Hepatocyte (in vitro differentiated cells): ENCODE results near the gene SMIM10. TPM values are rescaled to one million over a fixed set of nuclear protein-coding genes. Genes with fewer than 3 reads are reported as not detected.

Experiments used
- DNase-seq: peaks from one replicate; pipeline ENCODE4 v3.0.0-alpha.2; 2016; ENCODE audit warnings: low spot score
- H2AFZ ChIP-seq: fragments of 200-600 bp; sonication (generic); 2 replicates; pipeline ENCODE4 v1.6.0; 2016; ENCODE audit warnings: antibody characterized with exemption, mild to moderate bottlenecking
- H3K27ac ChIP-seq: fragments of 200-600 bp; sonication (generic); 2 replicates; pipeline ENCODE4 v1.5.1; 2016; ENCODE audit warnings: mild to moderate bottlenecking
- H3K27me3 ChIP-seq: fragments of 200-600 bp; sonication (generic); 2 replicates; pipeline ENCODE4 v1.6.1; 2016
- H3K36me3 ChIP-seq: fragments of 200-600 bp; sonication (generic); replicated peaks from 2 replicates; pipeline ENCODE4 v1.5.1; 2016; ENCODE audit warnings: low read depth; ENCODE audit not compliant: insufficient read depth
- H3K4me1 ChIP-seq: fragments of 200-600 bp; sonication (generic); 2 replicates; pipeline ENCODE4 v1.5.1; 2016; ENCODE audit warnings: mild to moderate bottlenecking, moderate library complexity; ENCODE audit not compliant: insufficient read depth
- H3K4me2 ChIP-seq: fragments of 200-600 bp; sonication (generic); 2 replicates; pipeline ENCODE4 v1.6.0; 2016
- H3K4me3 ChIP-seq: fragments of 200-600 bp; sonication (generic); 2 replicates; pipeline ENCODE4 v1.5.1; 2016; ENCODE audit warnings: mild to moderate bottlenecking
- H3K79me2 ChIP-seq: fragments of 200-600 bp; sonication (generic); 2 replicates; pipeline ENCODE4 v1.6.0; 2017; ENCODE audit warnings: mild to moderate bottlenecking
- H3K9me2 ChIP-seq: fragments of 200-600 bp; sonication (generic); replicated peaks from 2 replicates; pipeline ENCODE4 v1.6.0; 2017; ENCODE audit warnings: mild to moderate bottlenecking; ENCODE audit not compliant: insufficient read depth
- H3K9me3 ChIP-seq: fragments of 200-600 bp; sonication (generic); 2 replicates; pipeline ENCODE4 v1.5.1; 2016; ENCODE audit warnings: low read depth, mild to moderate bottlenecking
- H4K20me1 ChIP-seq: fragments of 200-600 bp; sonication (generic); 2 replicates; pipeline ENCODE4 v1.6.0; 2016; ENCODE audit warnings: mild to moderate bottlenecking; ENCODE audit not compliant: insufficient read depth, poor library complexity, severe bottlenecking
- CTCF ChIP-seq: fragments of 200-600 bp; sonication (generic); IDR thresholded peaks from 2 replicates; pipeline ENCODE4 v1.5.1; 2016; ENCODE audit warnings: antibody characterized with exemption, mild to moderate bottlenecking; ENCODE audit not compliant: poor library complexity
- EZH2 ChIP-seq: fragments of 200-600 bp; sonication (generic); IDR thresholded peaks from 2 replicates; pipeline ENCODE4 v1.6.1; 2016; ENCODE audit warnings: antibody characterized with exemption, mild to moderate bottlenecking, borderline replicate concordance
- EZH2phosphoT487 ChIP-seq: fragments of 200-600 bp; sonication (generic); IDR thresholded peaks from one replicate; pipeline ENCODE4 v1.6.1; 2018; ENCODE audit warnings: antibody characterized with exemption, mild to moderate bottlenecking, low read depth, moderate library complexity; ENCODE audit not compliant: unreplicated experiment, severe bottlenecking
- WGBS: methylation state at CpG from one replicate; pipeline ENCODE4 v1.1.6; 2016; ENCODE audit warnings: low lambda C conversion rate; ENCODE audit errors: missing lambda C conversion rate; 5-methylcytosine and 5-hydroxymethylcytosine counted together
- polyA plus RNA-seq: library from polyadenylated mRNA; unstranded; fragments of >200 nt; fragmentation: Nextera tagmentation; extraction: Ambion mirVana; gene quantifications from 2 replicates; pipeline ENCODE4 v1.2.1, GENCODE V29; 2016
- total RNA-seq: library from RNA; depleted of rRNA; stranded (reverse); fragments of >200 nt; gene quantifications from 2 replicates; pipeline ENCODE4 v1.2.3, GENCODE V29; 2014

The SMIM10 gene
- total and polyA plus RNA-seq, 2 experiments from 2014 or later: 2.6 to 4.4 TPM

GRCh38 chrX:134985479-134985878 lies 5.3 kb upstream of the SMIM10 start:
- 70% methylated on average over 4 of the region's 4 CpGs for WGBS
- Histone ChIP-seq H3K4me2 (no peak overlapping the region), H3K4me1 (no peaks in the 10 kb centered on the region), H3K27ac (no peak overlapping the region), H3K4me3 (no peak overlapping the region), H3K27me3 (no peaks in the 10 kb centered on the region), H3K9me2 (no peaks in the 10 kb centered on the region), H2AFZ (no peak overlapping the region), H3K36me3 (no peaks in the 10 kb centered on the region), H4K20me1 (no peaks in the 10 kb centered on the region), H3K9me3 (no peaks in the 10 kb centered on the region), H3K79me2 (no peaks in the 10 kb centered on the region)
- no peak for DNase-seq
- no peak for TF ChIP-seq CTCF
- TF ChIP-seq EZH2: no peak
- TF ChIP-seq EZH2phosphoT487: no peak

GRCh38 chrX:134990475-134990800 lies 353 bp upstream of the SMIM10 start:
- peak overlapping the region; percentile 32 for H3K27ac ChIP-seq
- no peaks in the 10 kb centered on the region for H3K36me3 ChIP-seq
- H3K4me1 ChIP-seq: no peaks in the 10 kb centered on the region
- H3K9me3 ChIP-seq: no peaks in the 10 kb centered on the region
- no peak overlapping the region for H3K4me3 ChIP-seq
- H2AFZ ChIP-seq: peak overlapping the region; percentile 35
- peak overlapping the region; percentile 73 for H3K4me2 ChIP-seq
- H4K20me1 ChIP-seq: no peaks in the 10 kb centered on the region
- no peaks in the 10 kb centered on the region for H3K79me2 ChIP-seq
- no peaks in the 10 kb centered on the region for H3K27me3 ChIP-seq
- TF ChIP-seq EZH2phosphoT487: no peak
- TF ChIP-seq EZH2: no peak
- no peak for TF ChIP-seq CTCF
- 58% methylated on average over 4 of the region's 4 CpGs for WGBS
- no peak for DNase-seq
- H3K9me2 ChIP-seq: no peaks in the 10 kb centered on the region

GRCh38 chrX:134997646-134998045 lies 6.9 kb downstream of the SMIM10 start:
- Histone ChIP-seq H3K36me3 (no peaks in the 10 kb centered on the region), H4K20me1 (no peaks in the 10 kb centered on the region), H3K9me2 (no peaks in the 10 kb centered on the region), H3K4me2 (no peak overlapping the region), H3K4me1 (no peaks in the 10 kb centered on the region), H3K27me3 (no peaks in the 10 kb centered on the region), H3K79me2 (no peaks in the 10 kb centered on the region), H2AFZ (no peak overlapping the region), H3K4me3 (no peak overlapping the region), H3K27ac (no peak overlapping the region), H3K9me3 (no peaks in the 10 kb centered on the region)
- TF ChIP-seq CTCF (no peak), EZH2phosphoT487 (no peak), EZH2 (no peak)
- no peak for DNase-seq
- 72% methylated on average over 1 of the region's 1 CpG for WGBS

- no peaks in the 10 kb centered on the region for H3K4me1 ChIP-seq
- H3K9me3 ChIP-seq: no peaks in the 10 kb centered on the region
- no peak overlapping the region for H3K4me3 ChIP-seq
- no peaks in the 10 kb centered on the region for H3K36me3 ChIP-seq
- no peak overlapping the region for H2AFZ ChIP-seq
- no peak overlapping the region for H3K4me2 ChIP-seq
- no peak overlapping the region for H3K27ac ChIP-seq
- no peaks in the 10 kb centered on the region for H3K27me3 ChIP-seq
- DNase-seq: no peak
- WGBS: 81% methylated on average over 4 of the region's 4 CpGs
- H4K20me1 ChIP-seq: no peaks in the 10 kb centered on the region
- no peak for TF ChIP-seq EZH2
- TF ChIP-seq EZH2phosphoT487: no peak
- TF ChIP-seq CTCF: no peak
- H3K79me2 ChIP-seq: no peaks in the 10 kb centered on the region
- no peaks in the 10 kb centered on the region for H3K9me2 ChIP-seq
Observed at GRCh38 chrX:134998246-134998645, 7.5 kb downstream of the SMIM10 start.
